ENCODE measurements around the gene PATJ.

The PATJ gene

DNA sequence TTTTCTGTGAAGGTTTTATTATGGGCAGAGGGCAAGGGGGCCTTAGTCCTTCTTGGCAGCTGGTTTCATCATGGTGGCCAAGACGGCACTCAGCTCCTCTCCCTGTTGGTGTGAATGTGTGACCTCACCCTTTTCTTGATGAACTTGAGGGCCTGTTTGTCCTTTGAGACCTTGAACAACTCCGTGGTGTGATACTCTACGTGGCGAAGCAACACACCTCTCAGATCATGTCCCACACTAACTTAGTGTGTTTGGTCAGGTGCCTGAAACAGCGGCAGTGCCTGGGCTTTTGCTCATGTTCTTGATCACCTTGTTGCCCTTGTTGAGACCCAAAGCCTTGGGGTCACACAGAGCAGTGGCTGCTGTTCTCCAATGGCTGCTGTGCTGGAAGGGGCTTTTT is 465.8 kb downstream of the PATJ start:
- ATAC-seq, result no peak
- TF ChIP-seq ZNF8 (CRISPR knock-in tag; IDR thresholded peaks at IDR 0.05) (no peak), TCF4 (CRISPR knock-in tag; IDR thresholded peaks at IDR 0.05; ENCODE audit: borderline replicate concordance) (no peak), CSDC2 (CRISPR knock-in tag; IDR thresholded peaks at IDR 0.05) (no peak), ZFP30 (CRISPR knock-in tag; IDR thresholded peaks at IDR 0.05) (no peak), ZNF70 (CRISPR knock-in tag; IDR thresholded peaks at IDR 0.05) (no peak), OSR1 (CRISPR knock-in tag; IDR thresholded peaks at IDR 0.05) (no peak), PPARA (CRISPR knock-in tag; IDR thresholded peaks at IDR 0.05; ENCODE audit: borderline replicate concordance) (no peak), BACH2 (CRISPR knock-in tag; IDR thresholded peaks at IDR 0.05; ENCODE audit: borderline replicate concordance) (no peak), RARB (CRISPR knock-in tag; IDR thresholded peaks at IDR 0.05) (no peak), ZNF565 (CRISPR knock-in tag; conservative IDR thresholded peaks at IDR 0.05; ENCODE audit: low read depth) (no peak)
- TF ChIP-seq, protein P1, sequence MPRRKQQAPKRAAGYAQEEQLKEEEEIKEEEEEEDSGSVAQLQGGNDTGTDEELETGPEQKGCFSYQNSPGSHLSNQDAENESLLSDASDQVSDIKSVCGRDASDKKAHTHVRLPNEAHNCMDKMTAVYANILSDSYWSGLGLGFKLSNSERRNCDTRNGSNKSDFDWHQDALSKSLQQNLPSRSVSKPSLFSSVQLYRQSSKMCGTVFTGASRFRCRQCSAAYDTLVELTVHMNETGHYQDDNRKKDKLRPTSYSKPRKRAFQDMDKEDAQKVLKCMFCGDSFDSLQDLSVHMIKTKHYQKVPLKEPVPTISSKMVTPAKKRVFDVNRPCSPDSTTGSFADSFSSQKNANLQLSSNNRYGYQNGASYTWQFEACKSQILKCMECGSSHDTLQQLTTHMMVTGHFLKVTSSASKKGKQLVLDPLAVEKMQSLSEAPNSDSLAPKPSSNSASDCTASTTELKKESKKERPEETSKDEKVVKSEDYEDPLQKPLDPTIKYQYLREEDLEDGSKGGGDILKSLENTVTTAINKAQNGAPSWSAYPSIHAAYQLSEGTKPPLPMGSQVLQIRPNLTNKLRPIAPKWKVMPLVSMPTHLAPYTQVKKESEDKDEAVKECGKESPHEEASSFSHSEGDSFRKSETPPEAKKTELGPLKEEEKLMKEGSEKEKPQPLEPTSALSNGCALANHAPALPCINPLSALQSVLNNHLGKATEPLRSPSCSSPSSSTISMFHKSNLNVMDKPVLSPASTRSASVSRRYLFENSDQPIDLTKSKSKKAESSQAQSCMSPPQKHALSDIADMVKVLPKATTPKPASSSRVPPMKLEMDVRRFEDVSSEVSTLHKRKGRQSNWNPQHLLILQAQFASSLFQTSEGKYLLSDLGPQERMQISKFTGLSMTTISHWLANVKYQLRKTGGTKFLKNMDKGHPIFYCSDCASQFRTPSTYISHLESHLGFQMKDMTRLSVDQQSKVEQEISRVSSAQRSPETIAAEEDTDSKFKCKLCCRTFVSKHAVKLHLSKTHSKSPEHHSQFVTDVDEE (CRISPR knock-in tag; IDR thresholded peaks at IDR 0.05), result no peak

DNA sequence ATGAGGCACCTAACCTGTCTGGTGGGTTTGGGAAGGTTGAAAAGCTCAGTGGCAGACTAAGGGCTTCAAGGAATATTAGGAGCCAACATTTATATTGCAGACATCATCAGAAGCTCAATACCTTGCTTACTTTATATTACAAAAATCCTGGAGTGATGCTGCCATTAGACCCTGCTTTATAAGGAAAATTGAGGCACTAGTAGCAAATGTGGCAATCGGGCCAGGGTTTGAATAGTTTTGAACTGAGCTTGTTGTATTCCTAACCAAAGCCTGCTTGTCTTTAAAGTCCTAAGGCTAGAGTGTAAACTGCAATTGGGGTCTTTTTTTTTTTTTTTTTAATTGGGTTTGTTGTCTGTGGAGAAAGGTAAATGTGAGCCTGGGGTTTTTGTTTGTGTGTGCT is 466.7 kb downstream of the PATJ start:
- TF ChIP-seq ZNF70 (CRISPR knock-in tag; IDR thresholded peaks at IDR 0.05) (no peak), ARNTL (CRISPR knock-in tag; IDR thresholded peaks at IDR 0.05; ENCODE audit: borderline replicate concordance, low read depth) (no peak), ISL1 (CRISPR knock-in tag; IDR thresholded peaks at IDR 0.05) (no peak), RARB (CRISPR knock-in tag; IDR thresholded peaks at IDR 0.05) (no peak), PPARA (CRISPR knock-in tag; IDR thresholded peaks at IDR 0.05; ENCODE audit: borderline replicate concordance) (no peak), BACH2 (CRISPR knock-in tag; IDR thresholded peaks at IDR 0.05; ENCODE audit: borderline replicate concordance) (no peak), ZFP30 (CRISPR knock-in tag; IDR thresholded peaks at IDR 0.05) (no peak), SNAI2 (CRISPR knock-in tag; IDR thresholded peaks at IDR 0.05) (no peak), TOX (CRISPR knock-in tag; IDR thresholded peaks at IDR 0.05; ENCODE audit: borderline replicate concordance) (no peak)
- TF ChIP-seq, protein P1 (CRISPR knock-in tag; IDR thresholded peaks at IDR 0.05), result no peak
- TF ChIP-seq, protein P2, sequence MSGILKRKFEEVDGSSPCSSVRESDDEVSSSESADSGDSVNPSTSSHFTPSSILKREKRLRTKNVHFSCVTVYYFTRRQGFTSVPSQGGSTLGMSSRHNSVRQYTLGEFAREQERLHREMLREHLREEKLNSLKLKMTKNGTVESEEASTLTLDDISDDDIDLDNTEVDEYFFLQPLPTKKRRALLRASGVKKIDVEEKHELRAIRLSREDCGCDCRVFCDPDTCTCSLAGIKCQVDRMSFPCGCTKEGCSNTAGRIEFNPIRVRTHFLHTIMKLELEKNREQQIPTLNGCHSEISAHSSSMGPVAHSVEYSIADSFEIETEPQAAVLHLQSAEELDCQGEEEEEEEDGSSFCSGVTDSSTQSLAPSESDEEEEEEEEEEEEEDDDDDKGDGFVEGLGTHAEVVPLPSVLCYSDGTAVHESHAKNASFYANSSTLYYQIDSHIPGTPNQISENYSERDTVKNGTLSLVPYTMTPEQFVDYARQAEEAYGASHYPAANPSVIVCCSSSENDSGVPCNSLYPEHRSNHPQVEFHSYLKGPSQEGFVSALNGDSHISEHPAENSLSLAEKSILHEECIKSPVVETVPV (CRISPR knock-in tag; IDR thresholded peaks at IDR 0.05), result no peak
- ATAC-seq, result no peak

DNA sequence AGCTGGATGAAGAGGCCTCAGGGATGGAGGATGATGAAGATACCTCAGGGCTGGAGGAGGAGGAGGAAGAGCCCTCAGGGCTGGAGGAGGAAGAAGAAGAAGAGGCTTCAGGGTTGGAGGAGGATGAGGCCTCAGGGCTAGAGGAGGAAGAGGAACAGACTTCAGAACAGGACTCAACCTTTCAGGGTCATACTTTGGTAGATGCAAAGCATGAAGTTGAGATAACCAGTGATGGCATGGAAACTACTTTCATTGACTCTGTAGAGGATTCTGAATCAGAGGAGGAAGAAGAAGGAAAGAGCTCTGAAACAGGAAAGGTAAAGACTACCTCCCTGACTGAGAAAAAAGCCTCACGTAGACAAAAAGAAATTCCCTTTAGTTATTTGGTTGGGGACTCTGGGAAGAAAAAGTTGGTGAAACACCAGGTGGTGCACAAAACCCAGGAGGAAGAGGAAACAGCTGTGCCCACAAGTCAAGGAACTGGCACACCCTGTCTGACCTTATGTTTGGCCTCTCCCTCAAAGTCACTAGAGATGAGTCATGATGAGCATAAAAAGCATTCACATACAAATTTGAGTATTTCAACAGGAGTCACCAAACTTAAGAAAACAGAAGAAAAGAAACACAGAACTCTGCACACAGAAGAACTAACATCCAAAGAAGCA is 467.8 kb downstream of the PATJ start:
- ATAC-seq, result no peak
- no peak for TF ChIP-seq ZNF70 (CRISPR knock-in tag; IDR thresholded peaks at IDR 0.05)
- no peak for TF ChIP-seq CSDC2 (CRISPR knock-in tag; IDR thresholded peaks at IDR 0.05)
- no peak for TF ChIP-seq ARNTL (CRISPR knock-in tag; IDR thresholded peaks at IDR 0.05; ENCODE audit: borderline replicate concordance, low read depth)
- TF ChIP-seq SNAI2 (CRISPR knock-in tag; IDR thresholded peaks at IDR 0.05), result no peak
- TF ChIP-seq, protein P3, sequence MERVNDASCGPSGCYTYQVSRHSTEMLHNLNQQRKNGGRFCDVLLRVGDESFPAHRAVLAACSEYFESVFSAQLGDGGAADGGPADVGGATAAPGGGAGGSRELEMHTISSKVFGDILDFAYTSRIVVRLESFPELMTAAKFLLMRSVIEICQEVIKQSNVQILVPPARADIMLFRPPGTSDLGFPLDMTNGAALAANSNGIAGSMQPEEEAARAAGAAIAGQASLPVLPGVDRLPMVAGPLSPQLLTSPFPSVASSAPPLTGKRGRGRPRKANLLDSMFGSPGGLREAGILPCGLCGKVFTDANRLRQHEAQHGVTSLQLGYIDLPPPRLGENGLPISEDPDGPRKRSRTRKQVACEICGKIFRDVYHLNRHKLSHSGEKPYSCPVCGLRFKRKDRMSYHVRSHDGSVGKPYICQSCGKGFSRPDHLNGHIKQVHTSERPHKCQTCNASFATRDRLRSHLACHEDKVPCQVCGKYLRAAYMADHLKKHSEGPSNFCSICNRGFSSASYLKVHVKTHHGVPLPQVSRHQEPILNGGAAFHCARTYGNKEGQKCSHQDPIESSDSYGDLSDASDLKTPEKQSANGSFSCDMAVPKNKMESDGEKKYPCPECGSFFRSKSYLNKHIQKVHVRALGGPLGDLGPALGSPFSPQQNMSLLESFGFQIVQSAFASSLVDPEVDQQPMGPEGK (CRISPR knock-in tag; IDR thresholded peaks at IDR 0.05; ENCODE audit: borderline replicate concordance), result no peak
- TF ChIP-seq ZNF565 (CRISPR knock-in tag; conservative IDR thresholded peaks at IDR 0.05; ENCODE audit: low read depth), result no peak
- TF ChIP-seq ZFP3 (CRISPR knock-in tag; IDR thresholded peaks at IDR 0.05), result no peak
- no peak for TF ChIP-seq ESRRG (CRISPR knock-in tag; IDR thresholded peaks at IDR 0.05)
- no peak for TF ChIP-seq OSR1 (CRISPR knock-in tag; IDR thresholded peaks at IDR 0.05)
- TF ChIP-seq, protein P4, sequence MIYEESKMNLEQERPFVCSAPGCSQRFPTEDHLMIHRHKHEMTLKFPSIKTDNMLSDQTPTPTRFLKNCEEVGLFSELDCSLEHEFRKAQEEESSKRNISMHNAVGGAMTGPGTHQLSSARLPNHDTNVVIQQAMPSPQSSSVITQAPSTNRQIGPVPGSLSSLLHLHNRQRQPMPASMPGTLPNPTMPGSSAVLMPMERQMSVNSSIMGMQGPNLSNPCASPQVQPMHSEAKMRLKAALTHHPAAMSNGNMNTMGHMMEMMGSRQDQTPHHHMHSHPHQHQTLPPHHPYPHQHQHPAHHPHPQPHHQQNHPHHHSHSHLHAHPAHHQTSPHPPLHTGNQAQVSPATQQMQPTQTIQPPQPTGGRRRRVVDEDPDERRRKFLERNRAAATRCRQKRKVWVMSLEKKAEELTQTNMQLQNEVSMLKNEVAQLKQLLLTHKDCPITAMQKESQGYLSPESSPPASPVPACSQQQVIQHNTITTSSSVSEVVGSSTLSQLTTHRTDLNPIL (CRISPR knock-in tag; IDR thresholded peaks at IDR 0.05; ENCODE audit: low read depth), result no peak
- TF ChIP-seq, protein P2 (CRISPR knock-in tag; IDR thresholded peaks at IDR 0.05), result no peak
- TF ChIP-seq ZC3H10 (CRISPR knock-in tag; IDR thresholded peaks at IDR 0.05), result no peak
- TF ChIP-seq, protein P5, sequence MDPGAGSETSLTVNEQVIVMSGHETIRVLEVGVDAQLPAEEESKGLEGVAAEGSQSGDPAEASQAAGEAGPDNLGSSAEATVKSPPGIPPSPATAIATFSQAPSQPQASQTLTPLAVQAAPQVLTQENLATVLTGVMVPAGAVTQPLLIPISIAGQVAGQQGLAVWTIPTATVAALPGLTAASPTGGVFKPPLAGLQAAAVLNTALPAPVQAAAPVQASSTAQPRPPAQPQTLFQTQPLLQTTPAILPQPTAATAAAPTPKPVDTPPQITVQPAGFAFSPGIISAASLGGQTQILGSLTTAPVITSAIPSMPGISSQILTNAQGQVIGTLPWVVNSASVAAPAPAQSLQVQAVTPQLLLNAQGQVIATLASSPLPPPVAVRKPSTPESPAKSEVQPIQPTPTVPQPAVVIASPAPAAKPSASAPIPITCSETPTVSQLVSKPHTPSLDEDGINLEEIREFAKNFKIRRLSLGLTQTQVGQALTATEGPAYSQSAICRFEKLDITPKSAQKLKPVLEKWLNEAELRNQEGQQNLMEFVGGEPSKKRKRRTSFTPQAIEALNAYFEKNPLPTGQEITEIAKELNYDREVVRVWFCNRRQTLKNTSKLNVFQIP (CRISPR knock-in tag; IDR thresholded peaks at IDR 0.05; ENCODE audit: borderline replicate concordance, low read depth), result no peak
- no peak for TF ChIP-seq ISL1 (CRISPR knock-in tag; IDR thresholded peaks at IDR 0.05)
